Cardiac septum (tissue), 1 donor: ENCODE data around the gene FAM168A. TPM values are rescaled to one million over a fixed set of nuclear protein-coding genes. Genes with fewer than 3 reads are reported as not detected.

ENCODE experiments used
- DNase-seq: peaks from one replicate; pipeline ENCODE4 v3.0.0-alpha.2; 2020; ENCODE audit warnings: low spot score
- intact Hi-C: fragments of 100-400 bp; cut with DNase I; formaldehyde crosslinking; loops from one replicate; pipeline ENCODE4 v1.14.0; 2022
- total RNA-seq: library from RNA; stranded (reverse); fragmentation: NEBNext Ultra II Directional; extraction: Animal tissue kit (Norgen Biotek cat#: 25700); gene quantifications from one replicate; pipeline ENCODE4 v1.2.1, GENCODE V29; 2021
- donor health status: DM: no; HTN: no; CAD: no.

Gene FAM168A
- total RNA-seq, 1 donor from 2014 or later, result 29.5 TPM

DNA sequence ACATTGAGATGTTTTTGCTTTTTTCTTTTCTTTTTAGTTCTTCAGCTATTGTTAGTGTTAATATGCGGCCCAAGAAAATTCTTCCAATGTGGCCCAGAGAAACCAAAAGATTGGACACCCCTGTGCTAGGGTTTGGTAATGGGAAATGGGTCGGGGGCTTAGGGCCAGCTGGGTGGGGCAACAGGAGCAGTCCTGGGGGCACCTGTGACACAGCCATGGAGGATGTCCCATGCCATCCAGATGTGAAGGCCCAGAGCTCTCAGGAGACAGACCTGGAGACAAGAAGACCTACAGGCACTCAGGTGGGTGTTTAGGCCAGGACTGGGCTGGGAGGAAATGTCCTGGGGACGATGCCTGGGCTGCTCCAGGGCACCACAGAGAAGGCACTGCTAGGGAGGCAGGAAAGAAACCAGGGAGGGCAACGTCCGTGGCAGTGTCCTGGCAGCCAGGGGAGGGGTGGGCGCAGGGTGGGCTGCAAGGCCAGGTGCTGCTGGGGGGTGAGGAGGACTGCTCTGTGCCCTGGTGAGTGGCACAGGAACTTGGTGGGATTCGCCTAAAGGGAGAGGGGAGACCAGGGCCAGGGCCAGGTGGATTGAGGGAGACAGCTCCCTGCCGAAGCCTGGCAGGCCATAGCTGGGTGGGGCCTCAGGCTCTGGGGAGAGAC is 200.3 kb downstream of the FAM168A start:
- no peak for DNase-seq
- intact Hi-C loops, result no loop called here

DNA sequence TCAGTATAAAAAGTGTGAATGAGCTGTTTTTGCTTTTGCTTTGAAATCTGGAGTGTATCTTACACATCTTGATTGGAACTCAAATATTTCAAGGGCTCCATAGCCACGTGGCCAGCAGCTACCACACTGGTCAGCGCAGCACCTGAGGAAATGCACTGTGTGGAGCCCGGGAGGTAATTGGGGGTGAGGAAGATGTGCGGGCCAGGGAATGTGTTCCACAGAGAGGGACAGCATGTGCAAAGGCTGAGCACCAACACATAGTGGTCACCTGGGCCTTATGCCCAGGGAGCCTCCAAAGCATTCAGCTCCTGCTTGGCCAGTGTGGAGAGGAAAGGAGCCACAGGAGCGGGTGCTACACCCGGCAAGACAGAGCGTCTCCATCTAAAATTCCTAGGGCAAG is 200.9 kb downstream of the FAM168A start:
- intact Hi-C loops, result no loop called here
- DNase-seq, result no peak

DNA sequence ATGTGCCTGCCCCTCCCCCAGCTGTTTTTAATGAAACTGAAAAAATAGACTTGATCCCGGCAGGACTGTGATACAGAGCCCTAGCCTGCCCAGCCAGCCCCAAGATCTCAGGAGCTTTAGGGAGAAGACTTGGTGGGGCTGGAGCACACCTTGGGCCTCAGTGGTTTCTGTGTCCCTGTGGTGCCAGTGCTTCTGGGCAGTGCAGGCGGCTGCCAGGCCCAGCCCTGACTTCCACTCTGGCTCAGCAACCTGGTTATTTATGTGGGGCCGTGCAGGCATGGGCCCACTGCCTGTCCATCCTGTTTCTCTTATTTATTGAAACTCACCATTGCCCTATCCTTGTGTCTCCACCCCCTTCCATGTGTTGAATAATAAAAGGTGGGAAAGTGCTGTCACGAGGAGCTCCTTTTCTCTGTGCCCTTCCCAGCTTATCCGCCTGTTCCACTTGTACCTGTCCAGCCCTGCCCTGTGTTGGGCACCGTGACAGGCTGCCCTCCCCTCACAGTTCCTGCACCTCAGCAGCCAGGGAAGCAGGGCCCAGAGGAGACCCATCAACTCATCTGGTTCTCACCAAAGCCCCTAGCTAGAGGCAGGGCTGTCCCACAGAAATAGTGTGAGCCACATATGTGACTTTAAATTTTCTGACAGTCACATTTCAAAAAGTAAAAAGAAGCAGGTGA is 201.5 kb downstream of the FAM168A start:
- intact Hi-C loops, result no loop called here

GRCh38 chr11:73395297-73396208 is 202.4 kb downstream of the FAM168A start:
- no peak for DNase-seq
- intact Hi-C loops, result no loop called here

More for the DNA sequence above, 201.5 kb downstream of the FAM168A start:
- no peak for DNase-seq

GRCh38 chr11:73394416-73395296 is 203.3 kb downstream of the FAM168A start:
- intact Hi-C loops, result no loop called here
- no peak for DNase-seq

- intact Hi-C loops, result loop anchor here (2.0 kb wide), 2 partner anchors 43 to 87 kb away; no protein-coding TSS in a partner anchor
- peak; percentile 85 for DNase-seq
Observed at GRCh38 chr11:73393479-73394415, 204.2 kb downstream of the FAM168A start.

GRCh38 chr11:73393011-73393380 is 204.9 kb downstream of the FAM168A start:
- no peak for DNase-seq
- intact Hi-C loops, result loop anchor here (2.0 kb wide), 2 partner anchors 42 to 86 kb away; no protein-coding TSS in a partner anchor

GRCh38 chr11:73392108-73393010 is 205.6 kb downstream of the FAM168A start:
- no peak for DNase-seq
- intact Hi-C loops, result loop anchor here (2.0 kb wide), 2 partner anchors 42 to 86 kb away; no protein-coding TSS in a partner anchor

DNA sequence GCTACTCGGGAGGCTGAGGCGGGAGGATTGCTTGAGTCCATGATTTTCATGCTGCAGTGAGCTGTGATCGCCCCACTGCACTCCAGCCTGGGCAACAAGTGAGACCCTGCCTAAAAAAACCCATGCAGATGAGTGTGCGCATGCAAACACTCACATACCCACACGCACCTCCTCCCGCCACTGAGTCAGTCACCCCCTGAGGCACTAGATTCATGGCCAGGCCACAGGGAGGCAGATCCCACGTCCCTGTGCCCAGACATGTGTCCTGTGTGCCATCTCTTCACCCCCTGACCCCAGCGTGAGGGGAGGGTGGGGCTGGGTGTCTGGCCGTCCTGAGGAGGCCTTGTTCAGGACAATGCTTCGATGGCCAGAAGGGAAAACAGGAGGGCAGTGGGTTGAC is 206.2 kb downstream of the FAM168A start:
- intact Hi-C loops, result loop anchor here (2.0 kb wide), 2 partner anchors 41 to 85 kb away; no protein-coding TSS in a partner anchor
- no peak for DNase-seq

DNA sequence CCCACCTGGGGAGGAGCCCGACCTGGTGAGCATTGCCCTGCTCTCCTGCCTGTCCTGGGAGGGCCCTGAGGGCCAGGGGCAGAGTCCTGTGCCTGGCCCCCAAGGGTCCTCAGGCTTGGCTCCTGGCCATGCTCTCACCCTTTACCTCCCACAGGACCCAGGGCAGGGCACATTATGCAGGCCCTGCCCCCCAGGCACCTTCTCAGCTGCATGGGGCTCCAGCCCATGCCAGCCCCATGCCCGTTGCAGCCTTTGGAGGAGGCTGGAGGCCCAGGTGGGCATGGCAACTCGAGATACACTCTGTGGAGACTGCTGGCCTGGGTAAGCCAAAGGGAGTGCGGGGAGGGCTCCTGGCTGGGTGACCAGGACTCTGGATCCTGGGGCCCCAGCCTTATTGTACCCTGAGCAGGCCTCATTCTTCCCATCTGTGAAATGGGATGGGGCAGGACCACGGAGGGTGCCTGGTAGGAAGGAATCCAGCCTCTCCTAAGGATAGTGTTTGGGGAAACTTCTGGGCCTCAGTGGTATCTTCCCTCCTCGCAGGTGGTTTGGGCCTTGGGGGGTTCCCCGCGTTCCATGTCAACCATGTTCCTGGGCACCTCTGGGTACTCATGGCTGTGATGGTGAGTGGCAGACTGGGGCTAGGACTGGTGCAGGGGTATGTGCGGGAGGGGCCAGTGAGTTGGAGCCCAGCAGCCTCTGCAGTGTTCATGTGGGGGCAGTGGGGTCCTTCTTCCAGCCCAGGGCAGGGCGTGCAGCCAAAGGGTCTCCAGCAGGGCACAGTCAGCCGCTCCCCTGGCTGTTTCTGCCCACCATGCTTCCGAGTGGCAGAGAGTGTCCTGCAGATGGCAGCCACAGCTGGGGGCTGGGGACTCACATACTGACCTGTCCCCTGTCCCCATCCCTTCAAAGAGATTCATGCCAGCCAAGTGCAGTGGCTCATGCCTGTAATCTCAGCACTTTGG is 207.0 kb downstream of the FAM168A start:
- DNase-seq, result no peak
- intact Hi-C loops, result no loop called here

GRCh38 chr11:73389916-73390315 is 208.0 kb downstream of the FAM168A start:
- intact Hi-C loops, result no loop called here
- no peak for DNase-seq

DNA sequence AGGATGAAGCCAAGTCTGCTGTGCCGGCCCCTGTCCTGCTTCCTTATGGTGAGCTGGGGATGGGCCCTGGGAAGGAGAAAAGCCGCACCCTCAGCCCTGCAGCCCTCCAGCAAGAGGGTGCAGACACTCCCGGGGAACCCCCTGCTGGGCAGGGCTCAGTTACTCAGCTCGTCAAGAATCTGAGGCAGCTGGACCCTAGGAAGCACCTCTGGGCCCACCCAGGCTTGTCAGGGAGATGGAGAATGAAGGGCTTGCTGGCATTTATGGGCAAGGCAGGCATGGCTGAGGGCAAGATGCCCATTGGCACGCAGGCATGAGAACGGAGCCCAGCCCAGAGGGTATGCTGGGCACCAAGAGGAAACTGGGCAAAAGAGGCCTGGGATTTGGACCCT is 208.8 kb downstream of the FAM168A start:
- no peak for DNase-seq
- intact Hi-C loops, result no loop called here

GRCh38 chr11:73388265-73389133 is 209.4 kb downstream of the FAM168A start:
- intact Hi-C loops, result no loop called here

GRCh38 chr11:73387594-73388264 is 210.2 kb downstream of the FAM168A start:
- intact Hi-C loops, result no loop called here
- DNase-seq, result no peak

More at GRCh38 chr11:73388265-73389133, 209.4 kb downstream of the FAM168A start:
- DNase-seq, result peak; percentile 95
